Stimulated activated CD8-positive, alpha-beta memory T cell treated with anti-CD3 and anti-CD28 coated beads, Interleukin-4, amount 100 ng/mL, for 4 hours (primary cell): Measurements from ENCODE around the gene IL15RA.
"Not testable (repeated sequence)": the region's sequence is repeated elsewhere in the genome, so short reads cannot be mapped to it uniquely, and the experiment has no call there.

Source experiments
- DNase-seq, 2 donors: peaks; one replicate each; pipeline ENCODE4 v3.0.0-alpha.2; 2020; ENCODE audit warnings: low read depth in 2 of 2, low spot score in 1 of 2

Gene IL15RA

GRCh38 chr10:5970527-5970926, 6.8 kb downstream of the IL15RA start:
- no peak for DNase-seq

GRCh38 chr10:5970066-5970465, 7.3 kb downstream of the IL15RA start:
- DNase-seq = no peak

GRCh38 chr10:5968681-5969453, 8.5 kb downstream of the IL15RA start:
- DNase-seq = no peak

GRCh38 chr10:5968037-5968680, 9.2 kb downstream of the IL15RA start:
- no peak for DNase-seq

GRCh38 chr10:5965266-5965665, 12.1 kb downstream of the IL15RA start:
- DNase-seq = no peak

- no peak for DNase-seq
These were observed 12.6 kb downstream of the IL15RA start for GRCh38 chr10:5964736-5965135.

- DNase-seq = no peak
These were observed 13.8 kb downstream of the IL15RA start for GRCh38 chr10:5963591-5963990.

- no peak for DNase-seq
These were observed 14.3 kb downstream of the IL15RA start for GRCh38 chr10:5963071-5963470.

- DNase-seq = not testable (repeated sequence)
These were observed 14.9 kb downstream of the IL15RA start for GRCh38 chr10:5962358-5962940.

GRCh38 chr10:5961405-5962100, 15.8 kb downstream of the IL15RA start:
- no peak for DNase-seq

- not testable (repeated sequence) for DNase-seq
These were observed 16.4 kb downstream of the IL15RA start for GRCh38 chr10:5960973-5961275.

- no peak for DNase-seq
These were observed 17.0 kb downstream of the IL15RA start for GRCh38 chr10:5960070-5960972.

- DNase-seq = no peak
These were observed 17.7 kb downstream of the IL15RA start for GRCh38 chr10:5959581-5960069.

- DNase-seq = no peak
These were observed 18.2 kb downstream of the IL15RA start for GRCh38 chr10:5959142-5959541.

- no peak for DNase-seq
These were observed 18.7 kb downstream of the IL15RA start for GRCh38 chr10:5958675-5959074.

GRCh38 chr10:5958077-5958476, 19.3 kb downstream of the IL15RA start:
- DNase-seq = no peak

GRCh38 chr10:5956146-5956936, 21.0 kb downstream of the IL15RA start:
- no peak for DNase-seq

- DNase-seq = no peak
These were observed 23.7 kb downstream of the IL15RA start for GRCh38 chr10:5953676-5954075.

- no peak for DNase-seq
These were observed 24.5 kb downstream of the IL15RA start for GRCh38 chr10:5952731-5953385.
